ENCODE data around the gene GADD45GIP1.

GADD45GIP1 gene

GRCh38 chr19:12907166-12907565 lies 49.9 kb downstream of the GADD45GIP1 start:
- no peak for DNase-seq (ENCODE audit: low read depth)

Data from stromal cell of bone marrow (primary cell).